GM23338 (cell line): ENCODE data around the gene EXOSC7. TPM values are rescaled to one million over a fixed set of nuclear protein-coding genes. Genes with fewer than 3 reads are reported as not detected.

Source experiments
- ATAC-seq: fragments of 200-7000 bp; cut with Tn5 transposase; 3 replicates; pipeline ENCODE4 v1.9.1; 2020
- DNase-seq: peaks from one replicate; pipeline ENCODE4 v3.0.0-alpha.2; 2015; ENCODE audit warnings: low spot score
- H2AFZ ChIP-seq: fragments of 200-600 bp; sonication (generic); 2 replicates; pipeline ENCODE4 v1.8.0; 2016; ENCODE audit warnings: antibody characterized with exemption, mild to moderate bottlenecking, moderate library complexity
- H3F3A ChIP-seq: fragments of 200-600 bp; sonication (generic); replicated peaks from 2 replicates; pipeline ENCODE4 v1.8.0; 2017; ENCODE audit warnings: antibody characterized with exemption, mixed run types, low read depth
- H3K27ac ChIP-seq: fragments of 200-600 bp; sonication (generic); 2 replicates; pipeline ENCODE4 v1.6.1; 2016; ENCODE audit warnings: low read depth
- H3K27me3 ChIP-seq: fragments of 200-600 bp; sonication (generic); 2 replicates; pipeline ENCODE4 v1.8.0; 2016; ENCODE audit warnings: mild to moderate bottlenecking, mixed run types, moderate library complexity; ENCODE audit not compliant: insufficient read depth
- H3K36me3 ChIP-seq: fragments of 200-600 bp; sonication (generic); 2 replicates; pipeline ENCODE4 v1.8.0; 2016; ENCODE audit warnings: mild to moderate bottlenecking; ENCODE audit not compliant: insufficient read depth
- H3K4me1 ChIP-seq: fragments of 200-600 bp; sonication (generic); 2 replicates; pipeline ENCODE4 v1.8.0; 2016; ENCODE audit warnings: mild to moderate bottlenecking, moderate library complexity; ENCODE audit not compliant: insufficient read depth
- H3K4me2 ChIP-seq: fragments of 200-600 bp; sonication (generic); 2 replicates; pipeline ENCODE4 v1.7.1; 2017; ENCODE audit warnings: mixed run types
- H3K4me3 ChIP-seq: fragments of 200-600 bp; sonication (generic); 2 replicates; pipeline ENCODE4 v1.6.1; 2016; ENCODE audit warnings: mixed run types
- H3K79me2 ChIP-seq: fragments of 200-600 bp; sonication (generic); replicated peaks from 2 replicates; pipeline ENCODE4 v1.8.0; 2017; ENCODE audit warnings: mild to moderate bottlenecking; ENCODE audit not compliant: insufficient read depth
- H3K9me2 ChIP-seq: fragments of 200-600 bp; sonication (generic); 2 replicates; pipeline ENCODE4 v1.8.0; 2017; ENCODE audit not compliant: insufficient read depth
- H4K20me1 ChIP-seq: fragments of 200-600 bp; sonication (generic); replicated peaks from 2 replicates; pipeline ENCODE4 v1.8.0; 2017; ENCODE audit warnings: mild to moderate bottlenecking; ENCODE audit not compliant: insufficient read depth
- H3K27ac Mint-ChIP-seq: 2 replicates; pipeline ENCODE4 v1.8.0; 2020; ENCODE audit warnings: inconsistent platforms, mild to moderate bottlenecking, moderate library complexity, mixed read lengths
- H3K27me3 Mint-ChIP-seq: 3 replicates; pipeline ENCODE4 v1.8.0; 2022; ENCODE audit warnings: low read depth, mild to moderate bottlenecking, moderate library complexity, mixed read lengths, inconsistent platforms; ENCODE audit not compliant: insufficient read depth, poor library complexity
- H3K36me3 Mint-ChIP-seq: 3 replicates; pipeline ENCODE4 v1.8.0; 2021; ENCODE audit warnings: low read depth, mild to moderate bottlenecking, inconsistent platforms, moderate library complexity, mixed read lengths
- H3K4me1 Mint-ChIP-seq: 3 replicates; pipeline ENCODE4 v1.8.0; 2020; ENCODE audit warnings: mild to moderate bottlenecking, inconsistent platforms, mixed read lengths
- H3K4me3 Mint-ChIP-seq: 3 replicates; pipeline ENCODE4 v1.8.0; 2021; ENCODE audit warnings: moderate library complexity, mild to moderate bottlenecking, inconsistent platforms, mixed read lengths
- H3K9me3 Mint-ChIP-seq: 3 replicates; pipeline ENCODE4 v1.8.0; 2020; ENCODE audit warnings: moderate library complexity, mild to moderate bottlenecking, inconsistent platforms, mixed read lengths
- POLR2AphosphoS5 ChIP-seq: IDR thresholded peaks from 2 replicates; pipeline ENCODE4 v1.6.1; 2016; ENCODE audit warnings: antibody characterized with exemption, low read depth
- ZNF114 ChIP-seq: fragments of 250-450 bp; sonication (Bioruptor Pico); IDR thresholded peaks from 2 replicates; pipeline ENCODE4 v1.5.0; 2020; ENCODE audit warnings: mild to moderate bottlenecking, moderate library complexity
- polyA plus RNA-seq: library from polyadenylated mRNA; unstranded; fragments of >200 nt; fragmentation: Nextera tagmentation; extraction: Ambion mirVana; gene quantifications from 2 replicates; pipeline ENCODE4 v1.2.1, GENCODE V29; 2016
- total RNA-seq: library from RNA; depleted of rRNA; stranded (reverse); fragments of >200 nt; shearing (Covaris generic); gene quantifications from 2 replicates; pipeline ENCODE4 v1.2.3, GENCODE V29; 2014
- TF ChIP-seq, protein P1 (sequence below): IDR thresholded peaks from 2 replicates; pipeline ENCODE4 v1.6.1; 2016; ENCODE audit warnings: antibody characterized with exemption
- TF ChIP-seq, protein P2 (sequence below): IDR thresholded peaks from one replicate; pipeline ENCODE4 v1.6.1; 2018; ENCODE audit warnings: antibody characterized with exemption; ENCODE audit not compliant: unreplicated experiment
- TF ChIP-seq, protein P3 (sequence below): fragments of 250-450 bp; sonication (Bioruptor Pico); IDR thresholded peaks from 2 replicates; pipeline ENCODE4 v1.5.0; 2020; ENCODE audit warnings: mild to moderate bottlenecking, moderate library complexity

Gene EXOSC7
- total and polyA plus RNA-seq, 2 experiments from 2014 or later: 84.8 to 120 TPM

DNA sequence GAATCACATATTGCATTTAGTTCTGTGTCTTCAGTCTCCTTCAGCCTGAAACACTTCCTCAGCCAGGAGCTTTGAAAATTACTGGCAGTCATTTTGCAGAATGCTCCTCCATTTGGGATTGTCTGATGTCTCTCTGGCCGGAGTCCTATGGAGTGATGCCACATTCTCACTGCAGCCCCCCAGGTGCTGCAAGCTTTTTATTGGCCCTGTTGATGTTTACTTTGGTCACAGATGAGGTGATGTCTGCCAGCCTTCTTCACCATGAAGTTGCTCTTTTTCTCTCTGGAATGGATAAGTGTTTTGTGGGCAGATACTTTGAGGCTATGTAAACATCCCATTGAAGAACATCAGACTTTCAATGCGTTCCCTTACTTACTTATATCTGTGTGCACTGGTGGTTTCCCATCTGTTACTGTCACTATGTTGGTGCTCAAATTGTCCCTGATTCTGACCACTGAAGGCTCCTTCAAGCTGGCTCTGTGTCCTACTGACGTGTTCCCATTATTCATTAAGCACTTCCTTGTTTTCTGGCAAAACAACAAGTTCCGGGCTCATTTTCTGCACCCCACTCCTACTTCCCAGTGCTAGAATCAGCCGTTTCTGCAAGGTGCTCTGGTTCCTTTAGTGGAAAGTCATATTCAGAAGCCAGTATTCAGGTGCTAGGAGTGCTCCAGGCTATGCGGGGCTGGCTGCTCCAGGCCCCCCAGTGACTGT is 48.7 kb downstream of the EXOSC7 start:
- TF ChIP-seq, protein P1, sequence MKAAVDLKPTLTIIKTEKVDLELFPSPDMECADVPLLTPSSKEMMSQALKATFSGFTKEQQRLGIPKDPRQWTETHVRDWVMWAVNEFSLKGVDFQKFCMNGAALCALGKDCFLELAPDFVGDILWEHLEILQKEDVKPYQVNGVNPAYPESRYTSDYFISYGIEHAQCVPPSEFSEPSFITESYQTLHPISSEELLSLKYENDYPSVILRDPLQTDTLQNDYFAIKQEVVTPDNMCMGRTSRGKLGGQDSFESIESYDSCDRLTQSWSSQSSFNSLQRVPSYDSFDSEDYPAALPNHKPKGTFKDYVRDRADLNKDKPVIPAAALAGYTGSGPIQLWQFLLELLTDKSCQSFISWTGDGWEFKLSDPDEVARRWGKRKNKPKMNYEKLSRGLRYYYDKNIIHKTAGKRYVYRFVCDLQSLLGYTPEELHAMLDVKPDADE: no peak
- TF ChIP-seq, protein P2, sequence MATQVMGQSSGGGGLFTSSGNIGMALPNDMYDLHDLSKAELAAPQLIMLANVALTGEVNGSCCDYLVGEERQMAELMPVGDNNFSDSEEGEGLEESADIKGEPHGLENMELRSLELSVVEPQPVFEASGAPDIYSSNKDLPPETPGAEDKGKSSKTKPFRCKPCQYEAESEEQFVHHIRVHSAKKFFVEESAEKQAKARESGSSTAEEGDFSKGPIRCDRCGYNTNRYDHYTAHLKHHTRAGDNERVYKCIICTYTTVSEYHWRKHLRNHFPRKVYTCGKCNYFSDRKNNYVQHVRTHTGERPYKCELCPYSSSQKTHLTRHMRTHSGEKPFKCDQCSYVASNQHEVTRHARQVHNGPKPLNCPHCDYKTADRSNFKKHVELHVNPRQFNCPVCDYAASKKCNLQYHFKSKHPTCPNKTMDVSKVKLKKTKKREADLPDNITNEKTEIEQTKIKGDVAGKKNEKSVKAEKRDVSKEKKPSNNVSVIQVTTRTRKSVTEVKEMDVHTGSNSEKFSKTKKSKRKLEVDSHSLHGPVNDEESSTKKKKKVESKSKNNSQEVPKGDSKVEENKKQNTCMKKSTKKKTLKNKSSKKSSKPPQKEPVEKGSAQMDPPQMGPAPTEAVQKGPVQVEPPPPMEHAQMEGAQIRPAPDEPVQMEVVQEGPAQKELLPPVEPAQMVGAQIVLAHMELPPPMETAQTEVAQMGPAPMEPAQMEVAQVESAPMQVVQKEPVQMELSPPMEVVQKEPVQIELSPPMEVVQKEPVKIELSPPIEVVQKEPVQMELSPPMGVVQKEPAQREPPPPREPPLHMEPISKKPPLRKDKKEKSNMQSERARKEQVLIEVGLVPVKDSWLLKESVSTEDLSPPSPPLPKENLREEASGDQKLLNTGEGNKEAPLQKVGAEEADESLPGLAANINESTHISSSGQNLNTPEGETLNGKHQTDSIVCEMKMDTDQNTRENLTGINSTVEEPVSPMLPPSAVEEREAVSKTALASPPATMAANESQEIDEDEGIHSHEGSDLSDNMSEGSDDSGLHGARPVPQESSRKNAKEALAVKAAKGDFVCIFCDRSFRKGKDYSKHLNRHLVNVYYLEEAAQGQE: no peak
- TF ChIP-seq ZNF114 (CRISPR knock-in tag): no peak
- H3K79me2 ChIP-seq: no peaks in the 10 kb centered on the region
- peaks cover 5% of the 10 kb centered on the region for H3K27me3 Mint-ChIP-seq
- H3K36me3 Mint-ChIP-seq: no peaks in the 10 kb centered on the region
- no peaks in the 10 kb centered on the region for H3K9me3 Mint-ChIP-seq
- no peaks in the 10 kb centered on the region for H3K4me1 Mint-ChIP-seq
- H3F3A ChIP-seq: no peaks in the 10 kb centered on the region
- no peaks in the 10 kb centered on the region for H3K36me3 ChIP-seq
- no peaks in the 10 kb centered on the region for H3K27me3 ChIP-seq
- no peak for DNase-seq
- H3K4me1 ChIP-seq: no peaks in the 10 kb centered on the region
- H4K20me1 ChIP-seq: no peaks in the 10 kb centered on the region; the same call in 1 of the 2 replicates
- no peaks in the 10 kb centered on the region for H3K9me2 ChIP-seq
- H3K4me3 Mint-ChIP-seq: no peak overlapping the region
- no peak overlapping the region for H3K27ac Mint-ChIP-seq
- H3K4me2 ChIP-seq: no peak overlapping the region
- no peak for ATAC-seq
- no peak overlapping the region for H3K27ac ChIP-seq
- H2AFZ ChIP-seq: no peak overlapping the region
- no peak overlapping the region for H3K4me3 ChIP-seq

DNA sequence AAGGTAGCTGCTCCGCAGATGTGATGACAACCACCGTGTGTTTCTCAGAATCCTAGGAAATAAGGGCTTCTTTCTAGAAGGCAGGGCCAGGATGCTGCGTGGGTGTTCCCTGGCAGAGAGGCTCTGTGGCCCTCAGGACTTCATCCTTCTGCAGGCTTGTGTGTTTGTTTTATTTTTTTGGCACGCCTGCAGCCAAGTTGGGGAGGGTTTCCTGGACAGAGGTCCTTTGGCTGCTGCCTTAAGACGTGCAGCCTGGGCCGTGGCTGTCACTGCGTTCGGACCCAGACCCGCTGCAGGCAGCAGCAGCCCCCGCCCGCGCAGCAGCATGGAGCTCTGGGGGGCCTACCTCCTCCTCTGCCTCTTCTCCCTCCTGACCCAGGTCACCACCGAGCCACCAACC is 50.0 kb downstream of the EXOSC7 start, which contains the start of gene CLEC3B:
Gene CLEC3B (plus strand): TSS at position 266 of the 400 bp plus-strand sequence. CDS start 60 bp downstream, at position 326.
- no peaks in the 10 kb centered on the region for H3K27me3 ChIP-seq
- Mint-ChIP-seq H3K4me3 (no peak within 1 kb of the TSS), H3K9me3 (no peaks in the 10 kb centered on the region), H3K27ac (no peak within 1 kb of the TSS), H3K36me3 (no peaks in the 10 kb centered on the region), H3K27me3 (peaks cover 8% of the 10 kb centered on the region), H3K4me1 (peaks cover 5% of the 10 kb centered on the region; the same call in 2 of the 3 replicates)
- H3K36me3 ChIP-seq: no peaks in the 10 kb centered on the region
- H3K79me2 ChIP-seq: no peaks in the 10 kb centered on the region
- H3K4me2 ChIP-seq: no peak within 1 kb of the TSS
- no peak within 1 kb of the TSS for H3K4me3 ChIP-seq
- DNase-seq (no peak), ATAC-seq (no peak)
- H4K20me1 ChIP-seq: no peaks in the 10 kb centered on the region; the same call in 1 of the 2 replicates
- H3K27ac ChIP-seq: no peak within 1 kb of the TSS
- no peak within 1 kb of the TSS for H2AFZ ChIP-seq
- no peaks in the 10 kb centered on the region for H3K9me2 ChIP-seq
- no peaks in the 10 kb centered on the region for H3F3A ChIP-seq
- no peaks in the 10 kb centered on the region for H3K4me1 ChIP-seq
- TF ChIP-seq POLR2AphosphoS5: no peak
- TF ChIP-seq, protein P1: no peak
- TF ChIP-seq, protein P3, sequence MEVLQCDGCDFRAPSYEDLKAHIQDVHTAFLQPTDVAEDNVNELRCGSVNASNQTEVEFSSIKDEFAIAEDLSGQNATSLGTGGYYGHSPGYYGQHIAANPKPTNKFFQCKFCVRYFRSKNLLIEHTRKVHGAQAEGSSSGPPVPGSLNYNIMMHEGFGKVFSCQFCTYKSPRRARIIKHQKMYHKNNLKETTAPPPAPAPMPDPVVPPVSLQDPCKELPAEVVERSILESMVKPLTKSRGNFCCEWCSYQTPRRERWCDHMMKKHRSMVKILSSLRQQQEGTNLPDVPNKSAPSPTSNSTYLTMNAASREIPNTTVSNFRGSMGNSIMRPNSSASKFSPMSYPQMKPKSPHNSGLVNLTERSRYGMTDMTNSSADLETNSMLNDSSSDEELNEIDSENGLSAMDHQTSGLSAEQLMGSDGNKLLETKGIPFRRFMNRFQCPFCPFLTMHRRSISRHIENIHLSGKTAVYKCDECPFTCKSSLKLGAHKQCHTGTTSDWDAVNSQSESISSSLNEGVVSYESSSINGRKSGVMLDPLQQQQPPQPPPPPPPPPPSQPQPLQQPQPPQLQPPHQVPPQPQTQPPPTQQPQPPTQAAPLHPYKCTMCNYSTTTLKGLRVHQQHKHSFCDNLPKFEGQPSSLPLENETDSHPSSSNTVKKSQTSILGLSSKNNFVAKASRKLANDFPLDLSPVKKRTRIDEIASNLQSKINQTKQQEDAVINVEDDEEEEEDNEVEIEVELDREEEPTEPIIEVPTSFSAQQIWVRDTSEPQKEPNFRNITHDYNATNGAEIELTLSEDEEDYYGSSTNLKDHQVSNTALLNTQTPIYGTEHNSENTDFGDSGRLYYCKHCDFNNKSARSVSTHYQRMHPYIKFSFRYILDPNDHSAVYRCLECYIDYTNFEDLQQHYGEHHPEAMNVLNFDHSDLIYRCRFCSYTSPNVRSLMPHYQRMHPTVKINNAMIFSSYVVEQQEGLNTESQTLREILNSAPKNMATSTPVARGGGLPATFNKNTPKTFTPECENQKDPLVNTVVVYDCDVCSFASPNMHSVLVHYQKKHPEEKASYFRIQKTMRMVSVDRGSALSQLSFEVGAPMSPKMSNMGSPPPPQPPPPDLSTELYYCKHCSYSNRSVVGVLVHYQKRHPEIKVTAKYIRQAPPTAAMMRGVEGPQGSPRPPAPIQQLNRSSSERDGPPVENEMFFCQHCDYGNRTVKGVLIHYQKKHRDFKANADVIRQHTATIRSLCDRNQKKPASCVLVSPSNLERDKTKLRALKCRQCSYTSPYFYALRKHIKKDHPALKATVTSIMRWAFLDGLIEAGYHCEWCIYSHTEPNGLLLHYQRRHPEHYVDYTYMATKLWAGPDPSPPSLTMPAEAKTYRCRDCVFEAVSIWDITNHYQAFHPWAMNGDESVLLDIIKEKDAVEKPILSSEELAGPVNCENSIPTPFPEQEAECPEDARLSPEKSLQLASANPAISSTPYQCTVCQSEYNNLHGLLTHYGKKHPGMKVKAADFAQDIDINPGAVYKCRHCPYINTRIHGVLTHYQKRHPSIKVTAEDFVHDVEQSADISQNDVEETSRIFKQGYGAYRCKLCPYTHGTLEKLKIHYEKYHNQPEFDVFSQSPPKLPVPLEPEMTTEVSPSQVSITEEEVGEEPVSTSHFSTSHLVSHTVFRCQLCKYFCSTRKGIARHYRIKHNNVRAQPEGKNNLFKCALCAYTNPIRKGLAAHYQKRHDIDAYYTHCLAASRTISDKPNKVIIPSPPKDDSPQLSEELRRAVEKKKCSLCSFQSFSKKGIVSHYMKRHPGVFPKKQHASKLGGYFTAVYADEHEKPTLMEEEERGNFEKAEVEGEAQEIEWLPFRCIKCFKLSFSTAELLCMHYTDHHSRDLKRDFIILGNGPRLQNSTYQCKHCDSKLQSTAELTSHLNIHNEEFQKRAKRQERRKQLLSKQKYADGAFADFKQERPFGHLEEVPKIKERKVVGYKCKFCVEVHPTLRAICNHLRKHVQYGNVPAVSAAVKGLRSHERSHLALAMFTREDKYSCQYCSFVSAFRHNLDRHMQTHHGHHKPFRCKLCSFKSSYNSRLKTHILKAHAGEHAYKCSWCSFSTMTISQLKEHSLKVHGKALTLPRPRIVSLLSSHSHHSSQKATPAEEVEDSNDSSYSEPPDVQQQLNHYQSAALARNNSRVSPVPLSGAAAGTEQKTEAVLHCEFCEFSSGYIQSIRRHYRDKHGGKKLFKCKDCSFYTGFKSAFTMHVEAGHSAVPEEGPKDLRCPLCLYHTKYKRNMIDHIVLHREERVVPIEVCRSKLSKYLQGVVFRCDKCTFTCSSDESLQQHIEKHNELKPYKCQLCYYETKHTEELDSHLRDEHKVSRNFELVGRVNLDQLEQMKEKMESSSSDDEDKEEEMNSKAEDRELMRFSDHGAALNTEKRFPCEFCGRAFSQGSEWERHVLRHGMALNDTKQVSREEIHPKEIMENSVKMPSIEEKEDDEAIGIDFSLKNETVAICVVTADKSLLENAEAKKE (CRISPR knock-in tag): no peak
